ENCODE data around the gene HLA-DPA1. TPM values are rescaled to one million over a fixed set of nuclear protein-coding genes. Genes with fewer than 3 reads are reported as not detected.

The HLA-DPA1 gene
- total and polyA plus RNA-seq, 2 donors (not counting 1 experiment from before 2014, with no cell fraction given) = 1.5 to 9.1 TPM

GRCh38 chr6:33052627-33053026, 20.8 kb downstream of the HLA-DPA1 start:
- H3K27me3 ChIP-seq (ENCODE audit: control insufficient read depth, insufficient read depth, low read length) = peaks cover 8% of the 10 kb centered on the region
- no peak overlapping the region for H3K27ac ChIP-seq (ENCODE audit: insufficient read depth, low read length)
- no peaks in the 10 kb centered on the region for H3K36me3 ChIP-seq (ENCODE audit: control insufficient read depth, insufficient read depth, low read length)
- DNase-seq (ENCODE audit: low read depth in 2 of 2) = no peak
- no peak overlapping the region for H3K4me3 ChIP-seq (replicated peaks in 1 of 4; ENCODE audit: control extremely low read depth in 1 of 4, insufficient read depth in 1 of 4, low read depth in 3 of 4, low read length in 4 of 4)
- H4K20me1 ChIP-seq (ENCODE audit: control insufficient read depth, extremely low read depth, insufficient read depth, low read length) = no peaks in the 10 kb centered on the region
- no peaks in the 10 kb centered on the region for H3K9me3 ChIP-seq (ENCODE audit: control insufficient read depth, insufficient read depth, low read depth, low read length)
- H3K4me1 ChIP-seq (ENCODE audit: control insufficient read depth, extremely low read depth, insufficient read depth, low read length) = no peaks in the 10 kb centered on the region
- H3K79me2 ChIP-seq (ENCODE audit: control insufficient read depth, insufficient read depth, low read length) = no peaks in the 10 kb centered on the region
- H3K4me2 ChIP-seq (ENCODE audit: extremely low read depth, insufficient read depth, low read length) = no peak overlapping the region
- H2AFZ ChIP-seq (ENCODE audit: low read length) = no peak overlapping the region
- H3K9ac ChIP-seq (ENCODE audit: insufficient read depth, low read length) = no peak overlapping the region
- no peak for TF ChIP-seq EZH2 (IDR thresholded peaks at IDR 0.05; ENCODE audit: low read length, missing control alignments)
- TF ChIP-seq CTCF (conservative IDR thresholded peaks at IDR 0.05 in 1 of 2, IDR thresholded peaks at IDR 0.05 in 1 of 2; ENCODE audit: low read depth in 1 of 2, low read length in 2 of 2) = no peak

- Histone ChIP-seq H3K4me1 (ENCODE audit: control insufficient read depth, extremely low read depth, insufficient read depth, low read length) (no peaks in the 10 kb centered on the region), H3K79me2 (ENCODE audit: control insufficient read depth, insufficient read depth, low read length) (no peaks in the 10 kb centered on the region), H3K9ac (ENCODE audit: insufficient read depth, low read length) (no peak overlapping the region), H3K4me2 (ENCODE audit: extremely low read depth, insufficient read depth, low read length) (no peak overlapping the region), H2AFZ (ENCODE audit: low read length) (no peak overlapping the region), H3K36me3 (ENCODE audit: control insufficient read depth, insufficient read depth, low read length) (no peaks in the 10 kb centered on the region), H3K27ac (ENCODE audit: insufficient read depth, low read length) (no peak overlapping the region), H4K20me1 (ENCODE audit: control insufficient read depth, extremely low read depth, insufficient read depth, low read length) (no peaks in the 10 kb centered on the region), H3K9me3 (ENCODE audit: control insufficient read depth, insufficient read depth, low read depth, low read length) (no peaks in the 10 kb centered on the region), H3K27me3 (ENCODE audit: control insufficient read depth, insufficient read depth, low read length) (peaks cover 12% of the 10 kb centered on the region), H3K4me3 (replicated peaks in 1 of 4; ENCODE audit: control extremely low read depth in 1 of 4, insufficient read depth in 1 of 4, low read depth in 3 of 4, low read length in 4 of 4) (no peak overlapping the region)
- DNase-seq (ENCODE audit: low read depth in 2 of 2) = no peak
- no peak for TF ChIP-seq EZH2 (IDR thresholded peaks at IDR 0.05; ENCODE audit: low read length, missing control alignments)
- no peak for TF ChIP-seq CTCF (conservative IDR thresholded peaks at IDR 0.05 in 1 of 2, IDR thresholded peaks at IDR 0.05 in 1 of 2; ENCODE audit: low read depth in 1 of 2, low read length in 2 of 2)
Observed at GRCh38 chr6:33050014-33050810, 23.2 kb downstream of the HLA-DPA1 start.

- Histone ChIP-seq H3K4me3 (replicated peaks in 1 of 4; ENCODE audit: control extremely low read depth in 1 of 4, insufficient read depth in 1 of 4, low read depth in 3 of 4, low read length in 4 of 4) (no peak overlapping the region), H3K4me1 (ENCODE audit: control insufficient read depth, extremely low read depth, insufficient read depth, low read length) (no peaks in the 10 kb centered on the region)
- DNase-seq (ENCODE audit: low read depth in 2 of 2) = no peak
Observed at GRCh38 chr6:33049323-33050013, 24.0 kb downstream of the HLA-DPA1 start.

More at GRCh38 chr6:33049323-33050013, 24.0 kb downstream of the HLA-DPA1 start:
- TF ChIP-seq CTCF (conservative IDR thresholded peaks at IDR 0.05 in 1 of 2, IDR thresholded peaks at IDR 0.05 in 1 of 2; ENCODE audit: low read depth in 1 of 2, low read length in 2 of 2) = peak in 1 of 2 donors; percentile 18
- TF ChIP-seq EZH2 (IDR thresholded peaks at IDR 0.05; ENCODE audit: low read length, missing control alignments) = no peak
- H2AFZ ChIP-seq (ENCODE audit: low read length) = no peak overlapping the region
- H4K20me1 ChIP-seq (ENCODE audit: control insufficient read depth, extremely low read depth, insufficient read depth, low read length) = no peaks in the 10 kb centered on the region
- no peak overlapping the region for H3K9ac ChIP-seq (ENCODE audit: insufficient read depth, low read length)
- H3K27me3 ChIP-seq (ENCODE audit: control insufficient read depth, insufficient read depth, low read length) = peaks cover 12% of the 10 kb centered on the region
- H3K9me3 ChIP-seq (ENCODE audit: control insufficient read depth, insufficient read depth, low read depth, low read length) = no peaks in the 10 kb centered on the region
- no peaks in the 10 kb centered on the region for H3K79me2 ChIP-seq (ENCODE audit: control insufficient read depth, insufficient read depth, low read length)
- H3K4me2 ChIP-seq (ENCODE audit: extremely low read depth, insufficient read depth, low read length) = no peak overlapping the region
- no peak overlapping the region for H3K27ac ChIP-seq (ENCODE audit: insufficient read depth, low read length)
- no peaks in the 10 kb centered on the region for H3K36me3 ChIP-seq (ENCODE audit: control insufficient read depth, insufficient read depth, low read length)
